Fibroblast of upper back skin (primary cell): ENCODE results near the gene TAGLN.
A peak's percentile ranks its signal among the peaks of the same experiment; 100 is the strongest.

Experiments used
- DNase-seq: peaks from one replicate; pipeline ENCODE4 v3.0.0-alpha.2; 2013

TAGLN gene

DNA sequence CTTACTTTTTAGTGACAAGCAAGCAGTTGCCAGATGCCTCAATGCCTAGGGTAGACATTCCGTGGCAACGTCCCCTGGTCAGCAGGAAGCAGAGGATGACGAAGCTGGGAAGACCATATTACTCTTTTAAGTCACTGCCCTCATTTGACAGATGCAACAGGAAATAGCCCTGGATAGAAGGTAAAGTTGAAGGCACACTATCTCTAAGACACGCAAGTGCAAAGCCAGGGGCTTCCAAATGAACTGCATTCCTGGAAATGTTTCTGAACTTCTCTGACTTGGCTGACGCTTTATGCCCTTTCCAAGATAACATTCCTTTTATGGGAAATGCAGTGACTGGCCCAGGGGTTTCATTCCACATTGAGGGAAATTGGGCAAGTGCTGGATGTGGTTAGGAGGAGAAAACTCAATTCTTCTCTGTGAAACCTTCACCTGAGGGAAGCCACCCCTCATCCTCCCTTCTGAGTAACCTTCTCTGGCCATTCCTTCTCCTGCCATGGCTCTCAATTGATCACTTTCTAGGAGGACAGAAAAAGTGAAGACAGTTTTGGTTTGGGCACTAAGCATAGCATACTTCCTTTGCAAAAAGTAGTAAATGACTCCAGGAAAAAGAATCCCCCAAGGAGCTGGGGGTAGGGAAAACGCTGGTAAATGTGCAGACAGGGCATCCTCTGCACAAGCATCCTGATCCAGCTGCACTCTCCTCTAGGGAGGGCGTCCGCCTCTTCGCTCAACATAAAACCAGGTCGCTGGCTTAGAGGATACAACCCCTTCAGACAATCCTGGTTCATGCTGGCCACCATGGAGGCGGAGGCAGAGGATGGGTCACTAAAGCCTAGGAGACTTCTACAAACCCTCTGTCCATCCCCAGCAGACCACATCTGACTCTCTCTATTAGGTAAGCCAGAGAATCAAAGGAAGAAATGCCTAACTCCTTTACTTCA lies 18.2 kb downstream of the TAGLN start:
- peak; percentile 85 for DNase-seq

DNA sequence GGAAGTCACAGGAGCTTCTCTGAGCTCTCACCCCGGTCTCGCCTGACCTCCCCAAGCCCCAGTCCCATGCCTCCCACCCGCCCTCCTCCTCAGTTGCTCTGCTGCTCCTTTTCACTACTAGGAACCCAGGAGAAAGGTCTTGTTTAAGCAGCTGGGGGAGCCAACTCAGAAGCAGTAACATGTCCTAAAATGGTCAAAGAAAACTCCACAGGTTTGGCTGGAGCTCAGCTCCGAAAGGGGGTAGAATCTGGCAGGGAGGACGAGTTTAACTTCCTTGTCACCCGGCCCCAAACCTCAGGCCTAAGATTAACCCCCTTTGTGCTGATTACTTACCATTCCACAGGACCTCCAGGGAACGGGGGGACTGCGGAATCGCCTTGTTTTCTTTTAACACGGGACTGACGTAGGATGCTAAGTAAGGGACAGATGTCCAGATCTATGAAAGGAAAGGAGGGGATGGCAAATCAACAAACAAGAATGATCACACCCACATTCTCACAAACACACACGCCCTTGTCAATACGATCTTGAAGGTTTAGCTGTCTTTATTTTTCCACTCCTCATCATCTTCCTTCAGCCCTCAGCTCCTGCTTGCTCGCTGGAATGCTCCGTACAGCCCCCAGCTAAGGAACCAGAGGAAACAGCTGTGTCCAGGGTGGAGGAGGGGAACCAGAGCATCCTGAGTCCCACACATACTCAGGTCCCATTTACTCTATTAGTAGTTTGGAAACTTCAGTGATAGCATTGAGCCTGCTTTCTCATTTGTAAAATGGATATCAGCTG lies 19.2 kb downstream of the TAGLN start:
- DNase-seq: peak; percentile 79

DNA sequence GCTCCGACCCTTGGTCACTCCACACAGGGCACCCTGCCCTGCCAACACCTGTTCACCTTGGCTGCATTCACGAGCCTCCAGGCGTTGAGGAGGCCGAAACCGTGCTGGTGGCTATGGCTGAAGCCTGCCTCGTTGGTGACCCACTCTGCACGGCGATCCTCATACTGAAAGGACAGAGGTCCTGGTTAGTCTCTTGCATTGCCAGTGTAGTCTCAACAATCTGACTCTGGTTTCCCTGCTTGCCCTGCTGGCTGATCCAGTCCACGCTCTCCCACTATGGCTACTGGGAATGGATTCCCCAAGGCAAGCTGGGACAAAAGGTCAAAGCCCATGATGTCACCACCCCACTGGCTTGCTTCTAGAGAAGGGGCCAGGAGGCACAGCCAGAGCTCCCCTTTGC lies 19.8 kb downstream of the TAGLN start:
- no peak for DNase-seq

- no peak for DNase-seq
Observed at GRCh38 chr11:117219455-117219854, 20.3 kb downstream of the TAGLN start.

GRCh38 chr11:117219995-117220394 lies 20.8 kb downstream of the TAGLN start:
- no peak for DNase-seq

DNA sequence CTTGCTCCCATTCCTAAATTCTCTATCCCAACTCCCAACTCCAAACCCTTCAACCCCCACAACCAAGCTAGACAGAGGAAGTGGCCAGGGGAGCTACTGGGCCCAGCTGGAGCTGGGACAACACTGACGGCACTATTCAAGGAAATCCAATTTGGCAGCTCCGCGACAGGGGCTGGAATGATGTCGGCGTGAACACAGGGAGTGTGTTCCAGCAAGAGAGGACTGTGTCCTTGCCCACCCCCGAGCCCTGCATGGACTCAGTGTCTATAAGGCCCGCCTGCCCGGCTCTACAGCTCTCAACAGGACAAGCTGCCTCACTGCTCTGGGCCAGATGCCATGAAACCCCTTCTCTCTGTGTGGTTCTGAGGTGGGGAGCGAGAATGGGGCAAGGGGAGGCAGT lies 21.4 kb downstream of the TAGLN start:
- no peak for DNase-seq

GRCh38 chr11:117220999-117221774 lies 22.0 kb downstream of the TAGLN start:
- DNase-seq: no peak

GRCh38 chr11:117221775-117222517 lies 22.8 kb downstream of the TAGLN start:
- DNase-seq: peak; percentile 65

GRCh38 chr11:117222991-117223740 lies 24.0 kb downstream of the TAGLN start:
- no peak for DNase-seq

- DNase-seq: no peak
Observed at GRCh38 chr11:117223741-117224689, 24.8 kb downstream of the TAGLN start.

GRCh38 chr11:117225553-117226170 lies 26.5 kb downstream of the TAGLN start:
- DNase-seq: no peak

DNA sequence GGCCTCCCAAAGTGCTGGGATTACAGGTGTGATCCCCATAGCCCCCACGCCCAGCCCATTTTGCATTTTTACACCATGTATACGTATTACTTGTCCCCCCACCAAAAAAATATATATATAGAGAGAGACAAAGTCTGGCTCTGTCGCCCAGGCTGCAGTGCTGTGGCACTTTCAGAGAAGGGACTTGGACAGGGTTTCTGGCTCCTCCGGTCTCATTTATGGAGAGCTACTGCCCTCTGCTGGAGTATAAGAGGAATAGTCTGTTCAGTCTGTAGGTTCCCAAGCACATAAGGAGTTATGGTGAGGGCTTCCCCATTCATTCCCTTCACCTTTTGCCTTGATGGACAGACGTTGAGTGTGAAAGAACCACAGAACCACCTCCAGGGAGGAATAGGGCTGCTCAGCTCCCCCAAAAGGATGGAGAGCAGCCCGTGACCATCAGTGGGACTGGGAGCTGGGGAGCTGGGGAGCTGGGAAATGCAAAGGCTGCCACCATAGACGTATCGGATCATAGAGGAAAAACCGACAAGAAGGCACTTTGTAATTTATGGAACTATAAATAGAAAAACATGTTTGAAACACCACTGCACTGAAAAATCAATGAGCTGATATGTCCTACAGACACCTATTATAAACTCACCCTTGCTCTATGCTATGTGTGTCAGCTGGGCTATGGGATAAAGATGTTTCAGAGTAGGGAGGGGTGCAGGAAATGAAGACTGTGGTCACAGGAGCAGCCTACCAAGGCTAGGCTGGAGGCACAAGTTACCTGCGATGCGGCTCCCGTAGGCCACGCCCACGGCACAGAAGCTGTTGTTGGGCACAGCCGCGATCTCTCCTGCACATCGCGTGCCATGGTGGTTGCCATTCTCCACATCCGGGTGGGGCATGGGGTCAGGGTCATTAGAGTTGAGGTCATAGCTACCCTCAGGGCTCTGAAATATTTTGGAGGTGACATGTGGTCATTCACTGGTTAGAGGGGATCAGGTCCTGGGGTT lies 27.5 kb downstream of the TAGLN start:
- DNase-seq: peak; percentile 75

DNA sequence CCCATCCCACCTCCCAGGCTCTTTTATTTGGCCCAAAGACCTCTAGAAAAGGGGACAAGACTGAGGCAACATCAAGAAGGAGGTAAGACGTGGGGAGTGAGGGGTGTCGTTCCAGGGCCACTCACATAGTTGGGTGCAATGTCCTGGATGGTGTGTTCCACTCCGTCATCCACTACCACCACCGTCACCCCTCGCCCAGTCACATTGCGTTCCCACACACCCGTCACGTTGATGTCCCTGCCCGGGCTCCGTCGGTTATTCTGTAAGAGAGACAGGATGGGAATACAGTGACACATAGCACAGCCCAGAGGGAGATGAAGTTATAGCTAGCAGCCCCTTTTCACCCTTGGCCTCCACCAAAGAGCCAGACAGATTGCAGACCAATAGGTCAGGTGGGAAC lies 28.9 kb downstream of the TAGLN start:
- no peak for DNase-seq

DNA sequence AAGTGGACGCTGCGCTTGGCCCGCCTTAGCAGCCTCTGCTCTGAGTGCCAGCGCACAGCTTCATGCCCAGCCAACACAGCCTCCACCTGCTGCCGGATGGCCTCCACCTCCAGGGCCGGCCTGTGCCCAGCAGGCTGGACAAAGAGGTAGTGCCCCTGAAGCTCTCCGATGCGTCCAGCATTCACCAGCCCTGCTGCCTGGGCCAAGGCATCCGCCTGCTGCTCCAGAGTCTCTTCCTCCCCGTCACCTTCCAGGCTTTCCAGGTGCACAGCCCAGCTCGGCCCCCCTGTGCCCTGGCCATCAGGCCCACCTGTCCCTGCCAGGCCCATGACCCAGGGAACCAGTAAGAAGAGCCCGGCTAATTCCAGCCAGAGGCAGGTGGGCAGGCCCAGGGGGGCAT lies 30.2 kb downstream of the TAGLN start:
- DNase-seq: no peak

GRCh38 chr11:117229931-117230285 lies 30.7 kb downstream of the TAGLN start:
- no peak for DNase-seq

- DNase-seq: no peak
Observed at GRCh38 chr11:117230286-117230961, 31.3 kb downstream of the TAGLN start.

DNA sequence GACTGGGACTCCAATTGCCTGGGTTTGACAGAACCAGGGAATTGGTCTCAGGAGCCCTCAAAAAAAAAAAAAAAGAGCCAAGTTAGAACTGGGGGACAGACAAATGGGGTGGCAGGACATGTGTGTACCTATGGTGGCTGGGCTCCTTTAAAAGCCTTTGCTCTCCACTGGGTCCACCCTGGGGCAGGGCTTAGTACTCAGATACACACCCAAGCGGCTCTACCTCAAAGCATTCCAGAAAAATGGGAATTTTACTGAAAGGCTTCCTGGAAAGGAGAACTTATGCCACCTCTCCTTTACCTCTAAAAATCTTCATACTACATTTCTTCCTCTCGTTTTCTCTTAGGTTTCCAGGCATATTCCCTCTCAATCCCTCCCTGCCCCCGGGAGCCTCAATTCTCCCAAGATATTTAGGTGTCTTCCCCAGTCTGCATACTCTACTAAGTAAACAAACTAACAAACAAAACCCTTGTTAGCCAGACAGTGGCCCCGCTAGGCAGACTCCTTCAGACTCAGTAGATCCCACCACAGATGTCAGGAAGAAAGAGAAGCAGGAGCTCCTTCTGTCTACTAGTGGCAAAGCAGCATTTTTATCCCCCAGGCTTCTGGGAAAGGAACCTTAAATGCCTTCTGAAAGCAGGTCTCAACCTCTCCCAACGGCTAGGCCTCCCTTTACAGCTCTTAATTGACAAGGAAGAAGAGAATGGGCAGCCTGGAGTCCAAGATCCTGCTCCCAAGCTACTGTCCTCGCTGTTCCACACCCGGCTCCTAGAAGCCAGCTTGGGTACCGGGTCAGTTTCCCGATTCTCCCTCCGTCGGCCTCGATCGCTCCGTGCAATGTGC lies 32.0 kb downstream of the TAGLN start:
- no peak for DNase-seq

- DNase-seq: no peak
Observed at GRCh38 chr11:117231842-117232091, 32.6 kb downstream of the TAGLN start, which contains the start of gene PCSK7. Gene PCSK7, minus strand, starts transcription at chr11:117232073. Its CDS starts 2,229 bp downstream, at chr11:117229844.
